G401 (cell line): Measurements from ENCODE around the gene SESTD1. TPM values are rescaled to one million over a fixed set of nuclear protein-coding genes. Genes with fewer than 3 reads are reported as not detected.

Experiments used
- DNase-seq: peaks from one replicate; pipeline ENCODE4 v3.0.0-alpha.2; 2015; ENCODE audit warnings: low spot score
- in situ Hi-C: cut with HindIII; loops from 2 replicates; pipeline ENCODE4 v1.10.0; 2016; ENCODE audit warnings: low sequenced_read_pairs, mixed read lengths
- total RNA-seq: library from RNA; depleted of rRNA; stranded (reverse); fragments of >200 nt; shearing (Covaris generic); gene quantifications from 2 replicates; pipeline ENCODE4 v1.2.3, GENCODE V29; 2014; rRNA removed

The SESTD1 gene, protein sequence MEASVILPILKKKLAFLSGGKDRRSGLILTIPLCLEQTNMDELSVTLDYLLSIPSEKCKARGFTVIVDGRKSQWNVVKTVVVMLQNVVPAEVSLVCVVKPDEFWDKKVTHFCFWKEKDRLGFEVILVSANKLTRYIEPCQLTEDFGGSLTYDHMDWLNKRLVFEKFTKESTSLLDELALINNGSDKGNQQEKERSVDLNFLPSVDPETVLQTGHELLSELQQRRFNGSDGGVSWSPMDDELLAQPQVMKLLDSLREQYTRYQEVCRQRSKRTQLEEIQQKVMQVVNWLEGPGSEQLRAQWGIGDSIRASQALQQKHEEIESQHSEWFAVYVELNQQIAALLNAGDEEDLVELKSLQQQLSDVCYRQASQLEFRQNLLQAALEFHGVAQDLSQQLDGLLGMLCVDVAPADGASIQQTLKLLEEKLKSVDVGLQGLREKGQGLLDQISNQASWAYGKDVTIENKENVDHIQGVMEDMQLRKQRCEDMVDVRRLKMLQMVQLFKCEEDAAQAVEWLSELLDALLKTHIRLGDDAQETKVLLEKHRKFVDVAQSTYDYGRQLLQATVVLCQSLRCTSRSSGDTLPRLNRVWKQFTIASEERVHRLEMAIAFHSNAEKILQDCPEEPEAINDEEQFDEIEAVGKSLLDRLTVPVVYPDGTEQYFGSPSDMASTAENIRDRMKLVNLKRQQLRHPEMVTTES
- 1.9 and 3.9 TPM in 2 replicates for total RNA-seq

DNA sequence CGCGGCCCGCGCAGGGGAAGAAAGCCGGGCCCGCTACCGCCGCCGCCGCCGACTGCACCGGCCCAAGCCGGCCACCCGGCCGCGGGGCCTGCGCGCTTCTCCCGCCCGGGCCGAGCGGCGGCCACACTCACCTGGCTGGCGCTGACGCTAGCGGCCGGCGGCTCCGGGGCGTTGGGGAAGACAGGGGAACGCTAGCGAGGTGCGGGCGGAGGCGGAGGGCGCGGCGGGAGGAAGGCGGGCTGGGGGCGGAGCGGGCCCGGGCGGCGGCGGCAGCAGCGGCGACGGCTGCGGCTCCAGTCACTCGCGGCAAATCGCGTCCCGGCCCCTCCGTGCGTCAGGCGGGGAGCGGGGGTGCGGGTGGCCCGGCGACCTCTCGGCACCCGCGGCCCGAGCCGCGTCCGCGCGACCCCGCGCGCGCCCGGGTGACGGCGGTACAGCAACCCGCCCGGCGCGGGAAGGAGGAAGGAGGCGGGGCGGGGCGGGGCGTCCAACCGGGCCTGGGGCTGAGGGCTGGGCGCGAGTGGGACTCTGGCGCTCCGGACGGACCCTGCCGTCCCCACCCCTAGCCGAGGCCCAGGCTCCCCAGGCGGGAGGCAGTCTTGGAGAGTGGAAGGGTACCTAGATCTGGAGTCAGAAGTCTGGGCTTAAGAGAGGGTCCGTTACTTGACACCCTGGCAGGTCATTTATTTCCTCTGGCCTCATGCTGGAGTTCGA is at the start of gene SESTD1:
TSS of gene SESTD1 (minus strand) at position 465 of the 714 bp plus-strand sequence. CDS start 72,991 bp downstream, outside the sequence.
- in situ Hi-C loops = no loop called here
- DNase-seq = peak; percentile 50

DNA sequence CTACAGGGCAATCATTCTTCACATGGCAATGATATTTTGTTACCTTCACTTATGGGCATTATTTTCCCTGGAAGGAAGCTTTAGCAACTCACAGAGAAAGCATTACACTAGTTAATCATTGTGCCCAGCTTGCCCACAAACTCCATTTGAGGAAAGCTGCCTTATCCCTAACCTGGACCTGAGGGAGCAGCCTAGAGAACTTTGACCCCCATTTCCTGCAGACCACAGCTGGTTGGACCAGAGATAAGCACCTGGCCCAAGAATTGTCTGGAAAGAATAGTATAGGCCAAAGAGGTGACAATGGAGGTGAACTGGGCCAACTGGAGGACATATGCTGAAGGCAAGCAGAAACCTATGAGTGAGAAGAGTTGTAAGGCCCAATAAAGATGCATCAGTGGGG is 48.4 kb upstream of the SESTD1 start:
- in situ Hi-C loops = no loop called here
- DNase-seq = no peak

DNA sequence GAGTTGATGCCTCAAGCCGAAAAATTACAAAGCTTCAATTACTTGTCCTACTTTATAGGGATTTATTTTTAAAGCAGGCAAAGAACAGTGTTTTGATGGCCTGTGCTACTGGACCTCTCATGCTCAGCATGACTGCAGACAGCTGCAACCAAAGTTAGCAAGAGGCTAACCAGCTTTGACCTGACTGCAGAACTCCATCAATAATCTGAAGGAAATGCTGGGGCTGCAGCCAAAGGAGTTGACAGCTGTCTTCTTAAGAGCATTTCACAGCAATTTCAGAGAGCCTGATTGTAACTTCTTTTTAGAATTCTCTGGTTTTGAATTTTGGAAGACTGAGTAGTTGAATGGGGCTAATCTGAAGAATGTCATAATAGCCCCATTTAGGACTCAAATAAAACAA is 46.5 kb upstream of the SESTD1 start:
- in situ Hi-C loops = no loop called here
- DNase-seq = no peak

DNA sequence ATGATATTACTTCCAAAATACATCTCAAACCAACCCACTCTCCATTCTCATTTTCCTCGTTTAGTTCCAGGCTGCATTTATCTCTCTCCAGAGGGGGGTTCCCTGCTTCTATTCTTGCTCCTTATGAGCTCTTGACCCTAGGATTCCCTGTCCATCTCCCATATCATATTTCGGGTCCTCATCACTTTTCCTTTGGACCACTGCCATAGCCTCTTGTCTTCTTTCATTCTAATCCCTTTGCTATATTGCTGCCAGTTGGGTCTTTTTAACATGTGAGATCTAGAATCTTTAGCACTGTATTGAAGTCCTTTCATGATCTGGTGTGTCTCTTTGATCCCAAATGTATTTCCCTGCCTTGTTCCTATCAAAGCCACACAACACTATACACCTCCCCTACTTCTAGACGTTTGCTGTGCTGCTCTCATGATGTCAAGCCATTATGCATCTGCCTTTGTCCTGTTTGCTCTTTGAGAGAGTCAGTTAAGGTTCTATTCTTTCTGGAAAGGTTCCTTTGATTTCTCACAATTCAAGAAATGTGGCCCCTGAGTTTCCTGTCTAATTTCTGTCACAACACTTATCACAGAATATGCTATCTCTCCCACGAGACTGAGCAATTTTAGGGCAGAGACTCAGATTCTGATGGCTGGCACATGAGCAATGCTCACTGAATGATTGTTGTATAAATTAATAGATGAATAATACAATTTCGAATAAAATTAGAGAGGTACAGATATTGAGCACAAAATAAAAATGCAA is 43.2 kb upstream of the SESTD1 start:
- in situ Hi-C loops = no loop called here
- DNase-seq = no peak

DNA sequence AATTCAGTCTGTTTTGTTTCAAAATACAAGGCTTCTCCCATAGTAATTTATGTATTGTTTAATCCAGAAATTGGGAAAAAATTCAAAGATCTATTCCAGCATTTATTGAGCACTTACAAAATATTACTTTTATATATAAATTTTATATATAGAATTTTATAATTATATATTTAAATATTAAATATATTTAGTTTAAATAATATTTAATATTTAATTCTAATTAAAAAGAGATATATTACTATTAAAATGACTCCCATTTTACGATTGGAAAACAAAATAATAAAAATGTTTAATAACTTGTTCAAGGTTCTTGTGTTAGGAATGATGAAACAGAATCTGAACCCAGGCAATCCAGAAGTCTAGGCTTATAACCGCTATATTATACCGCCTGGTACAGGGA is 40.5 kb upstream of the SESTD1 start:
- in situ Hi-C loops = no loop called here
- DNase-seq = no peak

DNA sequence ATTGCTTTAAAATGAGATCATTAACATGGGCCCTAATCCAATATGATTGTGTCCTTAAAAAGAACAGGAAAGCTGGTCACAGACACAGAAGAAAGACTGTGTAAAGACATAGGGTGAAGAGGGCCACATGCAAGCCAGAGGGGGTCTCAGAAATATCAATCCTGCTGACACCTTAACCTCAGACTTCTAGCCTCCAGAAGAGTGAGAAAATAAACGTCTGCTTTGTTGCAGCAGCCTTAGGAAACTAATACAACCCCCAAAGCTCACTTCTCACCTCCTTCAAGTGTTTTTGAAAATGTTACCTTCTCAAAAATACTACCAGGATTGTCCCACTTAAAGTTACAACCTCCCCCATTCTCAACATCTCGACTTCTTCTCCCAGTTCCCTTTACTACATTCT is 39.8 kb upstream of the SESTD1 start:
- in situ Hi-C loops = no loop called here
- DNase-seq = no peak

DNA sequence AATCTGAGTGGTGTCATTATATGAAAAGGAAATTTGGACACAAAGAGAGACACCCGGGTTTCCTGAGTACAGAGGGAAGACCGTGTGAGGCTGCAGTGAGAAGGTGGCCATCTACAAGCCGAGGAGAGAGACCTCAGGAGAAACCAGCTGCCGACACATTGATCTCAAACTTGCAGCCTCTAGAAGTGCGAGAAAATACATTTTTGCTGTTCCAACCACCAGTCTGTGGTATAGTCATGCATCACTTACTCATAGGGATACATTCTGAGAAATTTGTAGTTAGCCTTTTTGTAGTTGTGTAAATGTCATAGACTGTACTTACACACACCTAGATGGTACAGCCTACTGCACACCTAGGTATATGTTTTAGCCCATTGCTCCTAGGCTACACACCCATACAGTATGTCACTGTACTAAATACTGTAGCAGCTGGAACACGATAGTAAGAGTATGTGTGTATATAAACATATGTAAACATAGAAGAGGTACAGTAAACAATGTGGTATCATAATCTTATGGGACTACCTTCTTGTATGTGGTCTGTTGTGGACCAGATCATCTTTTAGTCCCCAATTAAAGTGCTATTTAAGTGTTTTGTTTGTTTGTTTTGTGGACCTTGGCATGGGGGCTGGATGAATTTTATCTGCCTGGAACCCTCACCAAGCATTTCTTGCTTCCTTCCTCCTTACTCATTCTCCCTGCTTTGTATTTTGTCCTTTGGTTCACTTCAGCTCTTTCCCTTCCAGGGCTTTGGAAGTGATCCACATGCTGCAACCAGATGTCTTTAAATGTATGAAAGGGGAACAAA is 38.3 kb upstream of the SESTD1 start:
- no peak for DNase-seq
- in situ Hi-C loops = no loop called here

DNA sequence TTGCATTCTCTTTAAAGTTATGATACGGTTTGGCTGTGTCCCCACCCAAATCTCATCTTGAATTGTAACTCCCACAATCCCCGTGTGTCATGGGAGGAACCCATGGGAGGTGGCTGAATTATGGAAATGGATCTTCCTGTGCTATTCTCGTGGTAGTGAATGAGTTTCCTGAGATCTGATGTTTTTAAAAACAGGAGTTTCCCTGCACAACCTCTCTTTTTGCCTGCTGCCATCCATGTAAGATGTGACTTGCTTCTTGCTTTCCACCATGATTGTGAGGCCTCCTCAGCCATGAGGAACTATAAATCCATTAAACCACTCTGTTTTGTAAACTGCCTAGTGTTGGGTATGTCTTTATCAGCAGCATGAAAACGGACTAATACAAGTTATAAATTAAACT is 37.5 kb upstream of the SESTD1 start:
- no peak for DNase-seq
- in situ Hi-C loops = no loop called here

DNA sequence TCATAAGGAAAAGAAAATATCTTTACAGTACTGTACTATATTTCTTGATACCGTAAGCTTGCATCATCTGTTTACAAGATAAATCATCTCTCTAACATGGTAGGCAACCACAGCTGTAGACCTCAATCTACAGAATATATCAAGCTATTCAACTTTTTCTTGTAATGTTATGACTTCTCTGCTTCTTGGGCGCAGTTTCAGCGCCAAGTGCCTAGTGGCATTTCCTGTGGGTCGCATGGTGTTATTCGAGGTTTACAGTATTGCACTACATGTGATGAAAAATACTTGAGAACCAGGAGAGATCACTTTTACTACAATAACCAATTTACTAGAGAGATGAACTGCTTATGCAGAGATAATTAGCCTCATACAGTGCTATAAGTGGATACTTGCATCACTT is 34.0 kb upstream of the SESTD1 start:
- in situ Hi-C loops = no loop called here
- DNase-seq = no peak

DNA sequence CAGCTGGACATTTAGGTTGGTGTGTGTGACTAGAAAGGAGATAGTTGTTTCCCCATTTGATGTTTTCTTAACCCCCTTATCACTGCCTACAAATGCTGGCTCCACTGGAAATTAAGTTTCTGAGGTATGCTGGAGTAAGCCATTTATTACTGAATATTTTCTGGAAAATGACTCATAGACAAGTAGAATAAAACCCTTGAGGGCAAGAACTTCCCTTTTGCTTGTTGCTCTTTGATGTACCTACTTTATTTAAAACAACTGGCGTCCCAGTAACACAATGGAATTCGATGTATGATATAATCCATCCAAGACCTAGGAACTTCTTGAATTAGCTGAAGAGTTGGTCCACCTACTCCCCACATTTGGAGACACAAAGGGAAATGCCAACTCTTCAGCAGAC is 33.3 kb upstream of the SESTD1 start:
- in situ Hi-C loops = no loop called here
- DNase-seq = no peak

DNA sequence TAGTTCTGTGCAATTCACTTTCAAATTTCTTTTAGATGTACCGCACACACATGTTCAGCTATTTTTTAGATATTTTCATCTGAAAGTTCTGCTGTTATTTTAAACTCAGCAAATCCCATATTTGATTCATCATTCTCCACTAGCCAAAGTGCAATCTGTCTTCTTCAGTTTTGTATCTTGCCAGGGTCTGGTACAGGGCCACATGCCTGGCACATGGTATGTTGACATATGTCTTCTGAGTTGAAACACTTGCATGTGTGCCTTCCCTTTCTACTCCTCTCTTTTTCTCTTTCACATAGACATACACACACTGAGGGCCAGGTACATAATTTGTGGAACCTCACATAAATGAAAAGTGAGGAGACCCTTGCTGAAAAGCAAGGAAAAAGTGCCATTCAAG is 25.7 kb upstream of the SESTD1 start:
- in situ Hi-C loops = no loop called here
- DNase-seq = no peak

DNA sequence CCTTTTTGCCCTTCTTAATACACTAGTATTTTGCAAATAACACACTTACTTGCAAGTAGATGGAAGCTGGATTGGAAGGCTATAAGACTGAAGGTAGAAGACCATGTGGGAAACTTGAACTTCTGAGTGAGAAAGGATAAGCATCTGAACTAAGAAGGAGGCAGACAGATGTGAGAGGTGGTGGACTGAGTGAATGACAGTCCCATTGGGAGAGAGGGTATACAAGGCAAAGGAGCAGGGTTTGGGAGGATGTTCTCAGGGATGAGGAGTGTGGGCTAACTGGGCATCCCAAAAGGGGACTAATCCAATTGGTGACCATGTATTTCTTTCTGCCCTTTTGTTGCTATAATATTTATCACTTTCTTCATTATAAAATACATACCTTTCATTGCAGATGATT is 20.4 kb upstream of the SESTD1 start:
- in situ Hi-C loops = no loop called here
- no peak for DNase-seq

DNA sequence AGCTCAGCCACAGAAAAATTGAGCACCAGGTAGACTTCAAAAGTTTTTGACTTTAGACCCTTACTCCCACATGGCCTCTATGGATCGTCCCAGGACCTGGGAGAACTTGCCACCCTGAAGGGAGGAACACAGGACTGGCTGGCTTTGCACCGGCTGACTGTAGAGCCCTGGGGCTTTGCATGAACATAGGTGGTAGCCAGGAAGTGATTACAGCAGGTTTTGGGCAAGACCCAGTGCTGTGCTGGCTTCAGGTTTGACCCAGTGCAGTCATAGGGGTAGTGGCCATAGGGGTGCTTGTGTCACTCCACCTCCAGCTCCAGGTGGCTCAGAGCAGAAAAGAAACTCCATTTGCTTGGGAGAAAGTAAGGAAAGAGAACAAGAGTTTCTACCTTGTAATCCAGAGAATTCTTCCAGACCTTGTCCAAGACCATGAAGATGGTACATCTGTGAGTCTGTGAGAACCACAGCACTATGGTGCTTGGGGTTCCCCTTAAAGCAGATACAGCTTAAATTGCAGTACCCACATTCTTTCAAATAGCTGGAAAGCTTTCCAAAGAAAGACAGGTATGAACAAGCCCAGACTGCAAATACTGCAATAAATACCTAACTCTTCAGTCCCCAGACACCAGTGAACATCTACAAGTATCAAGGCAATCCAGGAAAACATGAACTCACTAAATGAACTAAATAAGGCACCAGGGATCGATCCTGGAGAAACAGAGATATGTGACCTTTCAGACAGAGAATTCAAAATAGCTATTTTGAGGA is 13.0 kb upstream of the SESTD1 start:
- in situ Hi-C loops = no loop called here
- DNase-seq = no peak

DNA sequence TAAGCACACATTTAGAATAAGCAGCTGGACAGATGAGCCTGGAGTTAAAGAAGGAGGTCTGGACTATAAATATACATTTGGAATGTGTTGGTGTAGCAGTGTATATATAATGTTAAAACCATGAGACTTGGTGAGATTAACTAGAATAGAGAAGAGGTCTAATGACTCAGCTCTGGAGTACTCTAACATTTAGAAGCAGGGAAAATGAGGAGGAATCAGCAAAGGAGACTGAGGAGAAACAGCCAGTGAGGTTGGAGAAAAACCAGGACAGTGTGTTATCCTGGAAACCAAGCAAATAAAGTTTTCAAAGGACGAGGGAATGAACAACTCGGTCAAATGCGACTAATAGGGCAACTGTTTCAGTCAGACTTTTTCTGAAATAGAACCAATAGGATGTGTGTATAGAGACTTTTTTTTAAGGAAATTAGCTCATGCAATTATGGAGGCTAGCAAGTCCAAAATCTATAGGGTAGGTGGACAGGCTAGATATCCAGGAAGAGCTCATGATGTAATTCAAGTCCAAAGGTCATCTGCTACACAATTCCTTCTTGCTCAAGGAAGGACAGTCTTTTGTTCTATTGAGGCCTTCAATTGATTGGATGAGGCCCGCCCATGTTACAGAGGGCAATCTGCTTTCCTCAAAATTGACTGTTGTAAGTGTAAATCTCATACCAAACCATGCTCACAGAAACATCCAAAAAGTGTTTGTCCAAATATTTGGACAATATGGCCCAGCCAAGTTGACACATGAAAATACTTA is 10.8 kb upstream of the SESTD1 start:
- in situ Hi-C loops = no loop called here
- no peak for DNase-seq

DNA sequence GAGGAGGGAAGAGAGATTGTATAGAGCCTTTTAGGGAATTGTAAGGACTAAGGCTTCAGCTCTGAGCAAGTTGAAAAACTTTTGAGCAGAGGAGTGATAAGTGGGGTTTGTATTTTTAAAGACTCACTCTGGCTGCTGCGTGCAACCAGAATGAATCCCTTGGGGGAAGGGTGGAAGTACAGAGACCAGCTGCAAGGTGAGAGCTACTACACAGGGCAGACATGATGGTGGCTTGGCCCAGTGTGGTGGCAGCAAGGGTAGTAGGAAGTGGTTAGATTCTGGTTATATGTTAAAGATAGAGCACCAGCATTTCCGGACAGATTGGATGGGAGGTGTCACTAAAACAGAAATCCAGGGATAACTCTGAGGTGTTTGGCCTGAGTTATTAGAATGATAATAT is 10.1 kb upstream of the SESTD1 start:
- in situ Hi-C loops = no loop called here
- no peak for DNase-seq

DNA sequence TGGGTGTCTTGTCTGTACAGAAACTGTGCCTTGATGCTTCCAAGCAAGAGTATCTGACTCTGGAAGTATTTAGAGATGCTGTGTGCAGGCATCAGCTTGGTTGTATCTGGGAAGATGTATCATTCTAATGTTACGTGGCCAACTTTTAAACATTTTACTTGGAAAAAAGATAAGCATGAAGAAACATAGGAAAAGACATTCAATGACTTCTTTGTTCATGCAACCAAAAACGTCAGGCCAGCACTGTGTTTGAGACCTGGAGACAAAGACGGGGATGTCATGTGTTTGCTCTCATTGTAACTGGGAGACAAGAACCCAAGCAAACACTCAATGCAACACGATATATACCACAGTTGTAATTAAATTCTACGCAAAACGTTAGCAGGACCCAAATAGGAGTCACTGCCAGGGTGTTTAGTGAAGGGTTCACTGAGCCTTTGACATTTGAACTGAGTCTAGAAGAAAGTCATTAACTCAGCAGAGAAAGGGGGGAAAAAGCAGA is 8.9 kb upstream of the SESTD1 start:
- in situ Hi-C loops = no loop called here
- no peak for DNase-seq
